ENCODE measurements around the gene RNF166. TPM values are rescaled to one million over a fixed set of nuclear protein-coding genes. Genes with fewer than 3 reads are reported as not detected.

Gene RNF166
- total and polyA plus RNA-seq, 2 donors, result 10.0 to 19.6 TPM

DNA sequence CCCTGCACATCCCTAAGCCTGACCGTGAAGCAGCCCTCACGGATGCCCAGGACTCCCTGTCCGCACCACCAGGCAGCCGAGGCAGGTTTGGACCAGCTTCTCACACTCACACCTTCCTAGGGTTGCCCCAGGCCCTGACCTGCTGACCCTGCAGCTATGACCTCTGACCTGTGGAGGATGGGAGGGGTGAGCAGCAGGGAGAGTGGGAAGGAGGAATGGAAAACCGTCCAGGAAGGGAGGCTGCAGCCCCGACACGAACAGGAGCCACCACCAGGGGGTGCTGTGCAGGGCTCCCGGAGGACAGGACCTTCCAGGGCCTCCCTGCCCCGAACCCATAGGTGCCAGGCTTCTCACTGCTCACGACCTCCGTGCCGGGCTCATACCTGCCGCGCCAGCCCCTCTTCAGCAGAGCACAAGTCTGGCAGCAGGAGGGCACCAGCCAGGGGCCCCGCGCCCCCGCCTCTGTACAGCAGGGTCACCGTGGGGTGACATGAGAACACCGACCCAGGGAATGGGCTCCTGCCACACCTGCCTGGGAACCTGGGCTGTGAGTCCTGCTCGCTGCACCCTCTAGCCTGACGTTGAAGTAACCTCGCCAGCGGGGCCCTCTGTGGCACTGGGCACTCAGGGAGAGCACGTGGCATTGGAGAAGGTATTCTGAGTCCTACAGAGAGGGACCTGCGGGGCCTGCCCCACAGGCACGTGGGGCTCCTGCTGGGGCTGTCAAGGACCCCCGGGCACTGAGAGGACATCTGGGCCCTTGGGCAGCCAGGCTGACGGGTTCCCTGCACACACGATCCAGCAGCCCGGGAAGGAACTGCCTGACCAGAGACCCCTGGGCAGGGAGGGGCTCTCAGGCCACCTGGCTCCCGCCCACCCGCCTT is 37.7 kb upstream of the RNF166 start:
- H3K27ac ChIP-seq (ENCODE audit: low read depth), result no peak overlapping the region
- WGBS, result 59% methylated on average over 32 of the region's 32 CpGs
- no peaks in the 10 kb centered on the region for H3K4me1 ChIP-seq (ENCODE audit: insufficient read depth)
- H3K36me3 ChIP-seq (ENCODE audit: insufficient read depth), result no peaks in the 10 kb centered on the region
- no peak overlapping the region for H3K4me3 ChIP-seq (ENCODE audit: low read depth, low read length)
- DNase-seq (ENCODE audit: extremely low spot score), result no peak

- DNase-seq (ENCODE audit: extremely low spot score), result no peak
- no peaks in the 10 kb centered on the region for H3K4me1 ChIP-seq (ENCODE audit: insufficient read depth)
- 82% methylated on average over 19 of the region's 19 CpGs for WGBS
- H3K27ac ChIP-seq (ENCODE audit: low read depth), result no peak overlapping the region
- no peaks in the 10 kb centered on the region for H3K36me3 ChIP-seq (ENCODE audit: insufficient read depth)
- H3K4me3 ChIP-seq (ENCODE audit: low read depth, low read length), result no peak overlapping the region
Measured at GRCh38 chr16:88742896-88743605, 36.8 kb upstream of the RNF166 start.

DNA sequence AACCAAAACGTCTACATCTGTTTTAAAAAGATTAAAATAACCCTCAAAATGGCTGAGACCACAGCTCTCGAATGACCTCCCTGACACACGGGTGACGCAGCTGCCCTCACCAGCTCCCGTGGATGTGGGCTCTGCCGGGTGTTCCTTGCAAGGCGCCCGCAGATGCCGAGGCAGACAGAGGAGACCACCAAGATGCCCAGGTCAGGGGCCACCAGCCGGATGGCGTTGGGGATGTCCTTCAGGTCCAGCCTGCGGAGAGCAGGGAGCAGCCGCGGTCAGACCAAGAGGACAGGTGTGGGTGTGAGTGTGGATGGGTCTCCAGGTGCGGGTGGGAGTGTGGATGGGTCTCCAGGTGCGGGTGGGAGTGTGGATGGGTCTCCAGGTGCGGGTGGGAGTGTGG is 35.2 kb upstream of the RNF166 start:
- H3K36me3 ChIP-seq (ENCODE audit: insufficient read depth), result no peaks in the 10 kb centered on the region
- H3K4me1 ChIP-seq (ENCODE audit: insufficient read depth), result no peaks in the 10 kb centered on the region
- 90% methylated on average over 16 of the region's 17 CpGs for WGBS
- DNase-seq (ENCODE audit: extremely low spot score), result no peak
- H3K4me3 ChIP-seq (ENCODE audit: low read depth, low read length), result no peak overlapping the region
- H3K27ac ChIP-seq (ENCODE audit: low read depth), result no peak overlapping the region

- 84% methylated on average over 12 of the region's 12 CpGs for WGBS
- DNase-seq (ENCODE audit: extremely low spot score), result no peak
- no peaks in the 10 kb centered on the region for H3K4me1 ChIP-seq (ENCODE audit: insufficient read depth)
- no peak overlapping the region for H3K4me3 ChIP-seq (ENCODE audit: low read depth, low read length)
- H3K36me3 ChIP-seq (ENCODE audit: insufficient read depth), result no peaks in the 10 kb centered on the region
- no peak overlapping the region for H3K27ac ChIP-seq (ENCODE audit: low read depth)
Measured at GRCh38 chr16:88740727-88741055, 34.5 kb upstream of the RNF166 start.

- WGBS, result 87% methylated on average over 33 of the region's 33 CpGs
- Histone ChIP-seq H3K36me3 (ENCODE audit: insufficient read depth) (no peaks in the 10 kb centered on the region), H3K4me1 (ENCODE audit: insufficient read depth) (no peaks in the 10 kb centered on the region), H3K27ac (ENCODE audit: low read depth) (no peak overlapping the region), H3K4me3 (ENCODE audit: low read depth, low read length) (no peak overlapping the region)
- no peak for DNase-seq (ENCODE audit: extremely low spot score)
Measured at GRCh38 chr16:88739977-88740726, 33.9 kb upstream of the RNF166 start.

DNA sequence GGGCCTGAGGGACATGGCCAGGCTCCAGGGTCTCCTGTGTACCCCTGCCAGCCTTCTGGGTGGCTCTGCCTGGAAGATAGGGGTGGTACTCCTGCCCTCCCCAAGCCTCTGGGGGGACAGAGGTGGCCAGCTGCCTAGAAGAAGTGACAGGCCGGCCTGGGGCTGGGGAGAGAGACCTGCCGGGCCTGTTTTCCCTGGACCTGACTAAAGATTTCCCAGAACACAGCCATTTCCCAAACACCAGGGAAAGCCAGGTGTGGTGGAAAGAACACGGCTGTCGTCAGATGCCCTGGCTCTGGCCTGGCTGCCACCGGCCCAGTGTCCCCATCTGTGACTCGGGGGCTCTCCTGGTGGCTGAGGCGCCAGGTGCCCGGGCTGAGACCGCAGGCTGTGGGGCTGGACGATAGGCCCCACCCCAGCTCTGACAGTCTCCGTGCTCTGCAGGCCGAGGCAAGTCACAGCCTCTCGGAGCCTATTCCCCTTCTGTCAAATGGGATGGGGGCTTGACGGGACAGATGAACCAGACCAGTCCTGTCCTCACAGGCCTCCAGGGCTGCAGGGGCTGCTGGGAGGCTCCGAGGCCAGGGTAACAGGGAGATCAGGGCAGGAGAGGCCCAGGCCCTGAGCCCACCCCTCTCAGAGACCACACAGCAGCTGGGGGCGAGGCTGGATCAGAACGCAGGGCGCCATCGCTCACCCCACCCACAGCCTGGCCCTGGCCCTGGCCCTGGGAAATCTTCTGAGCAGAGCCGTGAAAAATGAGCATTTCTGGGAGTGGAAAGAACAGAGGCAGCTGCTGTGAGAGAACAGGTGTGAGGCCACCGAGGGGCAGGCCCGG is 33.1 kb upstream of the RNF166 start:
- Histone ChIP-seq H3K36me3 (ENCODE audit: insufficient read depth) (no peaks in the 10 kb centered on the region), H3K4me1 (ENCODE audit: insufficient read depth) (no peaks in the 10 kb centered on the region), H3K27ac (ENCODE audit: low read depth) (no peak overlapping the region), H3K4me3 (ENCODE audit: low read depth, low read length) (no peak overlapping the region)
- no peak for DNase-seq (ENCODE audit: extremely low spot score)
- 83% methylated on average over 22 of the region's 22 CpGs for WGBS

DNA sequence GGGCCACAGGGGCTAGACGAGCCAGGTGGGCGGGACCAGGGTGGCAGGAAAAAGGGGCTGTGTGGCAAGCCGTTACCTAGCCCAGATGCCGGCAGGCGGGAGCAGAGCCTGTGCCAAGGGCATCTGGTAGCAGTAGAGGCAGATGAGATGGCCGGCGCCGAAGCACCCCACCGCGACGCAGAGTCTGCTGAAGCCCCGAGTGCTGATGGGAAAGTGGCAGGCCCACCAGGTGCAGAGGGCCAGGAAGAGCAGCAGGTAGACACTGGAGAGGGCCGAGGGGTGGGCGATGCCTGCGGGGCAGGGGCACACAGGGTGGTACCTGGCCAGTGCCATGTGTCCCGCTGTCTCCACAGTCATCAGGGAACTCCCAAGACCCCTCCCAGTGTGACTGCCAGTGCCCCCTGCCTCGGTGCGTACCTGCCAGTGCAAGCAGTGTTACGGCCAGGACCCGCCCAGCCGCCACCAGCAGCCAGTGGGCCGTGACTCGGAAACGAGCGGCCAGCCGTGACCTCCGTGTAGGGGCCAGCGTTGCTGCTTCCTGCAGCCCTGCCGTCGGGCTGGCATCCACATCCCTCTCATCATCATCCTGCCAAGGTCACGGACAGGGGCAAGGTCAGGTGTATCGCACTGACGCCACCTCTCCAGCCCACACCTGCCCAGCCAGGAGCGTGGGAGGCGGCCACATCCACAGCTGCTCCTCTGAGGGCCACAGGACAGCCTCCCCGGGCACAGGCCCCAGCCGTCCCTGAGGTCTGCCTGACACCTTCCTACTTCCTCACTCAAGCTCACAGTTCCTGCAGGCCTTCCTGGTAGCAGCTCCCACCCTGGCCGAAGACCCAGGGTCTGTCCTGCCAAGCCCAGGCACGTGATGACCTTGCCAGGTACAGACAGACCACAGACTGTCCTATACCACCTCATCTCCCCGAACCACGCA is 32.2 kb upstream of the RNF166 start:
- Histone ChIP-seq H3K36me3 (ENCODE audit: insufficient read depth) (no peaks in the 10 kb centered on the region), H3K27ac (ENCODE audit: low read depth) (no peak overlapping the region), H3K4me1 (ENCODE audit: insufficient read depth) (no peaks in the 10 kb centered on the region), H3K4me3 (ENCODE audit: low read depth, low read length) (no peak overlapping the region)
- WGBS, result 86% methylated on average over 41 of the region's 41 CpGs
- no peak for DNase-seq (ENCODE audit: extremely low spot score)

GRCh38 chr16:88737298-88738150 is 31.3 kb upstream of the RNF166 start:
- no peak overlapping the region for H3K27ac ChIP-seq (ENCODE audit: low read depth)
- no peak overlapping the region for H3K4me3 ChIP-seq (ENCODE audit: low read depth, low read length)
- no peaks in the 10 kb centered on the region for H3K4me1 ChIP-seq (ENCODE audit: insufficient read depth)
- DNase-seq (ENCODE audit: extremely low spot score), result no peak
- H3K36me3 ChIP-seq (ENCODE audit: insufficient read depth), result no peaks in the 10 kb centered on the region
- 40% methylated on average over 54 of the region's 54 CpGs for WGBS

DNA sequence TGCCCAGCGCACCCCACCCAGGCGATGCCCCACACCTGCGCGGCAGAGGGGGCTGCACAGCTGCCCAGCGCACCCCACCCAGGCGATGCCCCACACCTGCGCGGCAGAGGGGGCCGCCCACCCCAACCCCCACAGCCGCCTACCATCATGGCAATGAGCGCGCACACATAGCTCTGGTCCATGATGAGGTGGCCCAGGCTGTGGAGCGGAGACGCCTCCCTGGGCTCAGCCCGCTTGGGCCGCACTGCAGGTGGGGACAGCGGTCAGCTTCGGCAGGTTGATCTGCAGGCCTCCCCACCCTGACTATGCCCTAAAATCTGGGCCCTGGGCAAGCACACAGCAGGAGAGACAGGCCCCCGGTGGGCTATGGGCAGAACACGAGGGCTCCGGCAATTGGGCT is 30.3 kb upstream of the RNF166 start:
- Histone ChIP-seq H3K4me1 (ENCODE audit: insufficient read depth) (no peaks in the 10 kb centered on the region), H3K4me3 (ENCODE audit: low read depth, low read length) (no peak overlapping the region), H3K36me3 (ENCODE audit: insufficient read depth) (no peaks in the 10 kb centered on the region), H3K27ac (ENCODE audit: low read depth) (no peak overlapping the region)
- DNase-seq (ENCODE audit: extremely low spot score), result no peak
- 95% methylated on average over 21 of the region's 21 CpGs for WGBS

DNA sequence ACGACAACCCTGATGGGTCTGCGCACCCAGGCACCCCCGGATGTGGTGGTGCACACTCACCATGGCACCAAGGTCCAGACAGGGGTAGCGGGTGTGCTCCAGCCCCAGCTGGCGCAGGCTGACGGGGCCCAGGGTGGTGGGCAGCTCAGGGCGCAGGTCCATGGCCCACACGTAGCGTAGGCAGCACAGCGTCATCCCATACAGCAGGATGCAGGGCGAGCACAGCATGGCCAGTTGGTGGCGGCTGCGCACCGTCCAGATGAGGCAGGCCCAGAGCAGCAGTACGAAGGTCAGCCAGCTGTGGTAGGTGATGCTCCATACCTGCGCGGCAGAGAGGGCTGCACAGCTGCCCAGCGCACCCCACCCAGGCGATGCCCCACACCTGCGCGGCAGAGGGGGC is 29.9 kb upstream of the RNF166 start:
- Histone ChIP-seq H3K4me3 (ENCODE audit: low read depth, low read length) (no peak overlapping the region), H3K27ac (ENCODE audit: low read depth) (no peak overlapping the region), H3K4me1 (ENCODE audit: insufficient read depth) (no peaks in the 10 kb centered on the region), H3K36me3 (ENCODE audit: insufficient read depth) (no peaks in the 10 kb centered on the region)
- 93% methylated on average over 21 of the region's 21 CpGs for WGBS
- no peak for DNase-seq (ENCODE audit: extremely low spot score)

DNA sequence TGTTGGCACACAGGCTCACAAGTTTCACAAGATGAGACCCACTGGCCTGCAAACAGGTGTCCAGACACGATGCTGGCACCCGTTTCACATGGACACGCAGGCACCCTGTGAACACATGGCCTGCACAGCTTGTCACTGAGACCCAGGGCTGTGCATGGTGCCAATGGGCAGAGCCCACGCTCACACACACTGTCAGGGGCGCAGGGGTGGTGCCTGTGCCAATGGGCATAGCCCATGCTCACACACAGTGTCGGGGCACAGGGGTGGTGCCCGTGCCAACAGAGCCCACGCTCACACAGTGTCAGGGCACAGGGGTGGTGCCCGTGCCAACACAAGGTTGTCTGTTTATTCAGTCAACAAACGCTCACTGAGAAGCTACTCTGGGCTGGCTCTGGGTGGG is 29.4 kb upstream of the RNF166 start:
- H3K36me3 ChIP-seq (ENCODE audit: insufficient read depth), result no peaks in the 10 kb centered on the region
- no peaks in the 10 kb centered on the region for H3K4me1 ChIP-seq (ENCODE audit: insufficient read depth)
- no peak overlapping the region for H3K27ac ChIP-seq (ENCODE audit: low read depth)
- WGBS, result 90% methylated on average over 10 of the region's 10 CpGs
- H3K4me3 ChIP-seq (ENCODE audit: low read depth, low read length), result no peak overlapping the region
- DNase-seq (ENCODE audit: extremely low spot score), result no peak

- H3K4me3 ChIP-seq (ENCODE audit: low read depth, low read length), result no peak overlapping the region
- no peaks in the 10 kb centered on the region for H3K36me3 ChIP-seq (ENCODE audit: insufficient read depth)
- DNase-seq (ENCODE audit: extremely low spot score), result no peak
- no peaks in the 10 kb centered on the region for H3K4me1 ChIP-seq (ENCODE audit: insufficient read depth)
- no peak overlapping the region for H3K27ac ChIP-seq (ENCODE audit: low read depth)
- WGBS, result 94% methylated on average over 16 of the region's 16 CpGs
Measured at GRCh38 chr16:88735121-88735520, 28.9 kb upstream of the RNF166 start.
